HG02763 (cell line): ENCODE data around the gene EPN2.
A peak's percentile ranks its signal among the peaks of the same experiment; 100 is the strongest.

Source experiments
- ATAC-seq: cut with Tn5 transposase; IDR thresholded peaks from one replicate; pipeline ENCODE4 v1.9.1; 2021; ENCODE audit warnings: mild to moderate bottlenecking, moderate library complexity; ENCODE audit not compliant: unreplicated experiment

Gene EPN2

DNA sequence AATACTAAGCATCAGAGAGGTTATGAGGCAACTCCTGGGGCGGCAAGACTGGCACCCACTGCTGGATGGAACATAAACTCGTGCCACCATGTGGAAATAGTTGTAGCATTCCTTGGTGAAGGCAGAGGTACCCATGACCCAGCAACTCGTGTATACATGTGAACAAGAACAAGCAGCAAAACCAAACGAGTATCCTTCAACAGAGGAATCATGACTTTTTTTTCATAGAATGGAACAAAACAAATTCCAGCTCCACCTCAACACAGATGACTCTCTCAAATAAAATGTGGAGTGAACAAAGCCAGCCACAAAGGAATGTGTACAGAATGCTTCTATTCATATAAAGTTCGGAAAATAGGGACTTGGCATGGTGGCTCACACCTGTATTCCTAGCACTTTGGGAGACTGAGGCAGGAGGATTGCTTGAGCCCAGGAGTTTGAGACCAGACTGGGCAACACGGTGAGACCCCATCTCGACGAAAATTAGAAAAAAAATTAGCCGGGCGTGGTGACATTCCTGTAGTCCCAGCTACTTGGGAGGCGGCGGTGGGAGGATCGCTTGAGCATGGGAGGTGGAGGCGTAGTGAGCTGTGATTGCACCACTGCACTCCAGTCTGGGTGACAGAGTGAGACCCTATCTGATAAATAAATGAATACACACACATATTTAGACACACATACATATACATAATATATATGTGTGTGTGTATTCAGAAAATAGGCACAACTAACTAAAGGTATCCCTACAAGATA is 90.0 kb downstream of the EPN2 start:
- ATAC-seq = no peak

DNA sequence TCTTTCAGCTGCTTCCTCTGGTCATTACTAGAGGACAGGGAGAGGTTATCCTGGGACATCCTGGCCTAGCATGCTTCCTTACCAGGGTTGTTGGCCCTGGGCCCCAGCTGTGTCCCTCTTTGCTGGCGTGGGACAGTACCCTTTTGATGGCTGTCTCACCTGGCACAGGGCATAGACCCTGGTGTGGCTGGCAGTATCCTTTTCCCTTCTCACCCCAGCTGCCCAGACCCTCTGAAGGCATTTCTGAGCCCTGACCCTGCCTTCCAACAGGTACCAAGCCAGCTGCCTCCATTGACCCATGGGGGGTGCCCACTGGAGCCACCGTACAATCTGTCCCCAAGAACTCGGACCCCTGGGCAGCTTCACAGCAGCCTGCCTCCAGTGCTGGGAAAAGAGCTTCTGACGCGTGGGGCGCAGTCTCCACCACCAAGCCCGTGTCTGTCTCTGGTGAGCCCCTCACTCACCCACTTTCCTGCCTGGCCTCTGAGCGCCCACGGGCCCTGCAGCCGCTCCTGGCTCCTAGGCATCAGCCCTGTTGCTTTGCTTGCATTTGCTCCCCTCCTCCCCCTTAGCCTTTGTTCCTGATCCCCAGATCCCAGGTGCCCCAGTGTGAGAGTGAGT is 91.4 kb downstream of the EPN2 start:
- no peak for ATAC-seq

DNA sequence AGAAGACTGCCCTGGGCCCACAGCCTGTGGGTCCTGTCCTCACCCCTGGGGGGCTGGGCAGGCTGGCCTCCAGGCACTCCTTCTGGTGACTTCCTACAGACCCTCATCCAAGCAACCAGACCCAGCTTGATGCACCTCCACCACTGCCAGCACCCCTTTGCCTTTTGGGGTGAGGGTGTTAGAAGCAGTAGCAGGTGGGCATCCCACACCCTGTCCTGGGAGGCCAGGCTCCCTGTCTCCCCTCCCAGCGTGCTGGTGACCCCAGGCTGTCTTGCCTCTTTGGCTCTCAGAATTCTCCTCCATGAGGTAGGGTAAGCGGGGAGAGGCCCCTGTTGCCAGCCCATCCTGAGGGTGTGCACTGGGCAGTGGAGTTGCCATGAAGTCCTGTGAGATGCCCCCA is 92.0 kb downstream of the EPN2 start:
- no peak for ATAC-seq

GRCh38 chr17:19329839-19330238 is 92.7 kb downstream of the EPN2 start:
- no peak for ATAC-seq

DNA sequence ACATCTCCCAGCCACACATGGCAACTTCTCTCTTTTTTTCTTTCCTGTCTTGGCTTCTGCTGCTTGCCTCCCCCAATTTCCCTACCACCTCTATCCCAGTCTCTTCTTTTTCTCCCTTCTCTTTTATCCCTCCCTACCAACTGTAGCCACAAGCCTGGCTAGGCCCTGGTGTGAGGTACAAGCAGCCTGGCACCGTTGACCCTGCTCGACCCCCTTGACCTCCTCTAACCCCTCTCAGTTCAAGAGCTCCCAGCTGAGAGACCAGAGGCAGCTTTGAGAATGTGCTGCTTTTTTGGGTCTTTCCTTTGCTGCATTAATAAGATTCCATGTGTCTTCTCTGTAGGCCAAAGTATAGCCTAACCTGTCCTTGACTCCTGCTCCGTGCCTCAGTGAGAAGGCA is 93.1 kb downstream of the EPN2 start:
- no peak for ATAC-seq

DNA sequence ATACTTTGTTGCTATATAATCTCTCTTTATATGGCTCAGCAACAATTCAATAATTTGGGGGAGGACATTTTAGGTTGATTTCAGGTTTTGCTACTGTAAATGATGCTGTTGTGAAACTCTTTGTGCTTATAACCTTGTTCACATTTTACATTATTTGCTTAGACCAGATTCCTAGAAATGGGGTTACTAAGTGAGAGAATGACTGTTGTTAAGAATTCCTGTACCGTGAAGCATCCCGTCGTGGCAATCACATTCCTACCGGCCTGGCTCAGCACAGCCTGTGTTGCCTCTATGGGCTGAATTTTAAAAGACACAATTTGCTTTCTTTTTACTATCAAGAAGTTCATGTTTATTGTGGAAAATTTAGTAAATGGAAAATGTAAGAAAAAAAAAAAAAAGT is 94.0 kb downstream of the EPN2 start:
- ATAC-seq = no peak

DNA sequence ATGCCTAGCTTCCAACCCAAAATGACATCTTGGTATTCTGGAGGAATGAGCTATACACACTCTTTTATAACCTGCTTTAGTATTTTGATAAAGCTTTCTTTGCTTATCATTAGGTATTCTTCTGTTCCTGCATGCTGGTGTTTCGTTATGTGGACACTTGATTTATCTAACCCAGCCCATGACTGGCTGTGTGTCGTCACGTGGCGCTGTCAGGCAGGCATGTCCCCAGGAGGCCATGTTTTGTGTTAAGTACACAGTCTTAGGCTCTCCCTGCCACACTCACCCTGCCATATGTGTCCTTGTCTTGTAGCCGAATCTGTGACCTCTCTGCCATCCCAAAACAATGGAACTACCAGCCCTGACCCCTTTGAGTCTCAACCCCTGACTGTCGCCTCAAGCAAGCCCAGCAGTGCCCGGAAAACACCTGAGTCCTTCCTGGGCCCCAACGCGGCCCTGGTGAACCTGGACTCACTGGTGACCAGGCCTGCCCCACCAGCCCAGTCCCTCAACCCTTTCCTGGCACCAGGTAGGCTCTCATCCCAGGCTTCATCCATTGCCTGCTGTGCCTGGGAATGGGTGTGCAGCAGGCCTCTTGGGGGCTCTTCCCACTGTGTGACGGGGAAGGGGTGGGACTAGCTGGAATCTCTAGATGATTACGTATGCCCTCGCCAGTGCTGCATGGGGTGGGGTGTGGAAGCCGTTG is 94.5 kb downstream of the EPN2 start:
- no peak for ATAC-seq

GRCh38 chr17:19332371-19333131 is 95.4 kb downstream of the EPN2 start:
- no peak for ATAC-seq

GRCh38 chr17:19333132-19333440 is 95.9 kb downstream of the EPN2 start:
- ATAC-seq = no peak

DNA sequence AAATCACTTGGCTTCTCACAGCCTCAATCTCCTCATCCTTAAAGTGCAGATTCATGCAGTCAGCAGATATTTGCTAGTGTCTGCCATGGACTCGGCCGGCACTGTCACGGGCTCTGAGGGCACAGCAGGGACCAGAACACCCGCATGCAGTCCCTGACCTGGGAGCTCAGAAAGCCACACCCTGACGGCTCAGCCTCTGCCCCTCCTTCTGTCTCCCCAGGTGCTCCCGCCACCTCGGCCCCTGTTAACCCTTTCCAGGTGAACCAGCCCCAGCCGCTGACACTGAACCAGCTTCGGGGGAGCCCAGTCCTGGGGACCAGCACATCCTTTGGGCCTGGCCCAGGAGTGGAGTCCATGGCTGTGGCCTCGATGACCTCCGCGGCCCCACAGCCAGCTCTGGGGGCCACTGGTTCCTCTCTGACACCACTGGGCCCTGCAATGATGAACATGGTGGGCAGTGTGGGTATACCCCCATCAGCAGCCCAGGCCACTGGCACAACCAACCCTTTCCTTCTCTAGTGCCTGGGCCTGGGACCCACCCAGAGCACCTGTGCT is 96.6 kb downstream of the EPN2 start:
- ATAC-seq = no peak

GRCh38 chr17:19334331-19334730 is 97.2 kb downstream of the EPN2 start:
- no peak for ATAC-seq

DNA sequence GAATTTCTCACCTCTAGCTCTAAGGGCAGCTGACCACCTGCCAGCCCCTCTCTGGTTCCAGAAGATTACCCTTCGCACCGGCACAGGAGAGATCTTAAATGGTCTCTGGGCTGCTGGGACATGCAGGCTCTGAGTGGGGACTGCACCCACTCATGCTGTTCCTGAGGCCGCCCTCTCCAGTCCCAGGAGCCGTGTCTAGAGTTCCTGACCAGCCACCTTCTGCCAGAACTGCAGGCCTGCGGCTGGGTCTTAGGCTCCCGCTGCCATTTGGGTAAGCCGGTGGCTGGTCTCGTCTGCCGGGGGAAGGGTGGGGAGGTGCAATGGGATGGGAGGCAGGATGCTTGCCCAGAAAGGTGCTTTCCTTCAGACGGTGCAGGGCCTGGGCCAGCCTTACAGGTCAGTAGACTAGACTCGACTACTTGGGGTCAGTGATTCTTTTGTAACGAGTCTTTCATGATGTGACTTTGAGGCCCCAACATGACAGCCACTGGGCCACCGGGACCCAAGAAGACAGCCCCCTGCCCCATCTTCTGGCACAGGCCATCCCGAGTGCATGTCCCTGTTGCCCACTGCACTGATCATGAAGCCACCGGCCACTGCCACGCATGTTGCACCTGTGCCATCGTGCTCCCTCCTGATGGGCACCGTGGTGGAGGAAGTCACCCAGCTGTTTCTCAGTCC is 98.9 kb downstream of the EPN2 start:
- no peak for ATAC-seq

GRCh38 chr17:19336938-19337711 is 100.0 kb downstream of the EPN2 start:
- ATAC-seq = no peak

DNA sequence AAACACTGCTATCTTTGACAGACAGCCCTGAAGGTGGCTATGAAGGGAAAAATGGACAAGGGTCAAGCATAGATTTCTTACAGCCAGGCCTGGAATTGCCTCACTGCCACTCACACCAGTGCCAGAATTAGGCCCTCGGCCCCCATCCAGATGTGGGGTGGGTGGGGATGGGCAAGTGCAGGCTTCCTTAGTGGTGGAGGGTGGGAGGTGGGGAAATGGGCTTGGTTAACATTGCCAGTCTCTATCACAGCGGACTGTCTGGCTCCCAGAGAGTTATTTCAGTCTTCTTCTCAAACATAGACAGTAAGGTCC is 100.5 kb downstream of the EPN2 start:
- no peak for ATAC-seq

GRCh38 chr17:19338031-19338990 is 101.1 kb downstream of the EPN2 start:
- ATAC-seq = peak; percentile 61

DNA sequence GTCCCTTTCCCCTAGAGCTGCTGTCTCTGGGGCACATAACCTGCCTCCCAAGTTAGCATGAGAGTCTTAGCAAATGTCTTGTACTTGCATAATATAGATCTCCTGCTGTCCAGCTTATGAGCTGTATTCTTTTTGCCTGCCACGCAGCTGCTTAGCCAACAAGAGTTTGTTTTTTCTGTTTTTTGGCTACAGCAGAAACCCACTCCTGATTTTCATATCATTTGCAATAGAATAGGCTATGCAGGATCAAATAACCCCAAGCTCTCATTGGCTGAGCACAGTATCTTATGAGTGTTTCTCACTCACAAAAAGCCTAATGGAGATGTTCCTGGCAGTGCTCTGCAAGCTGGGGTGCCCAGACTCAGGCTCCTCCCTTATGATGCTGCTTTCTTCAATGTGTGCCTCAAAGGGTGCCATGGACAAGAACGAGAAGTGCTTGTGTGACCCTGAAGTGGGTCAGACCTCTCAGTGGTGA is 102.2 kb downstream of the EPN2 start:
- ATAC-seq = no peak

- no peak for ATAC-seq
These were observed 104.1 kb downstream of the EPN2 start for GRCh38 chr17:19341211-19341631.

DNA sequence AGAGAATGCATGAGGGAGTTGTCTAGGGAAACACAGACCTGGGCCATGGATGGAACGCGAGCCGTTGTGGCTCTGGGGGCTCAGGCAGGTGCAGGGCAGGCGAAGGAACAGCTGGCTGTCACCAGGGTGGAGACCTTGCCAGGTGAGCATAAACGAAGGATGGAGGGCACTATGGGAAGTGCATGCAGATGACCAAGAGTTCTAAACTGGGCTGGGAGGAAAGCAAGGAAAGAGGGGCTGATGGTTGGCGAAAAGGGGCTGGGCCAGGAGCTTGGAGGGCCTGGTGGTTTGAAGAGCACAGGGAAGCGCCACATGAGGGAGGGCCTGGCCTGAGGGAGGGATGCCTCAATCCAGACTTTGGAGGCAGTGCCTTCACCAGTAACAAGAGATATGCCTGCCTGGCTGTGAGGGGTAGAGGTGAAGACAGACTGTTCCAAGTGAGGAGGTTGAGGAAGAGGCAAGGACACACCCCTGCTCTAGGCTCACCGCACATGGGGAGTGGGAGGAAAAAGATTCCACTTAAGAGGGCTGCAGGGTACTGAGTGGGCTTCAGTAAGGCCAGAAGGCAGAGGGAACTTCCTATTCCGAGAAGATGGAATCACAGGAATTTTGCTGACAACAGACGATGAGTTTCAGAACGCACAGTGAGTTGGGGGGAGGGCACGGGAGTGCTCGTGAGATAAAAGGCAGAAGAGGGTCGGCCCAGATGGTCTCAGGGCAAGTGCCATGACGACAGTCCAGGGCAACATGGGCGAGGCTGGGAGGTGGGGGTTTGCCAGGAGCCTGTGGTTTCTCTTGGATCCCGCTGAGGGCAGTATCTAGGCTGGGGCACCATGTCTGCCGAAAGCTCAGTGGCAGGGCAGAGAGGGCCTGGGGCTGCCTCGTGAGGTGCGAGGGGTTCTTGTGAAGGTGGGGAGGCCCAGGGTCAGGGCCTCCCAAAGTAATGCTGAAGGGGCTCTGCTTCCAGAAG is 104.8 kb downstream of the EPN2 start:
- no peak for ATAC-seq
